Measurements from ENCODE around the gene NELL1.

Gene NELL1

GRCh38 chr11:21088930-21089329 is 419.5 kb downstream of the NELL1 start:
- in situ Hi-C loops (cut with HindIII; ENCODE audit: low sequenced_read_pairs): no loop called here
- no peak for DNase-seq (ENCODE audit: low read depth, low spot score)
- H3K4me3 ChIP-seq (ENCODE audit: low read depth, low read length): no peak overlapping the region
- no peak for TF ChIP-seq CTCF (IDR thresholded peaks at IDR 0.05; ENCODE audit: low read depth, low read length)

GRCh38 chr11:21104641-21105040 is 435.3 kb downstream of the NELL1 start:
- H3K4me3 ChIP-seq (ENCODE audit: low read depth, low read length): no peak overlapping the region
- no peak for DNase-seq (ENCODE audit: low read depth, low spot score)
- TF ChIP-seq CTCF (IDR thresholded peaks at IDR 0.05; ENCODE audit: low read depth, low read length): no peak
- in situ Hi-C loops (cut with HindIII; ENCODE audit: low sequenced_read_pairs): no loop called here

- no peak overlapping the region for H3K4me3 ChIP-seq (ENCODE audit: low read depth, low read length)
- DNase-seq (ENCODE audit: low read depth, low spot score): no peak
- no peak for TF ChIP-seq CTCF (IDR thresholded peaks at IDR 0.05; ENCODE audit: low read depth, low read length)
- in situ Hi-C loops (cut with HindIII; ENCODE audit: low sequenced_read_pairs): no loop called here
Measured at GRCh38 chr11:21105196-21105917, 436.0 kb downstream of the NELL1 start.

- in situ Hi-C loops (cut with HindIII; ENCODE audit: low sequenced_read_pairs): no loop called here
- no peak for DNase-seq (ENCODE audit: low read depth, low spot score)
- TF ChIP-seq CTCF (IDR thresholded peaks at IDR 0.05; ENCODE audit: low read depth, low read length): no peak
- H3K4me3 ChIP-seq (ENCODE audit: low read depth, low read length): no peak overlapping the region
Measured at GRCh38 chr11:21109341-21109740, 440.0 kb downstream of the NELL1 start.

- no peak overlapping the region for H3K4me3 ChIP-seq (ENCODE audit: low read depth, low read length)
- DNase-seq (ENCODE audit: low read depth, low spot score): no peak
- TF ChIP-seq CTCF (IDR thresholded peaks at IDR 0.05; ENCODE audit: low read depth, low read length): no peak
- in situ Hi-C loops (cut with HindIII; ENCODE audit: low sequenced_read_pairs): no loop called here
Measured at GRCh38 chr11:21110415-21110814, 441.0 kb downstream of the NELL1 start.

- TF ChIP-seq CTCF (IDR thresholded peaks at IDR 0.05; ENCODE audit: low read depth, low read length): no peak
- in situ Hi-C loops (cut with HindIII; ENCODE audit: low sequenced_read_pairs): no loop called here
- no peak for DNase-seq (ENCODE audit: low read depth, low spot score)
- H3K4me3 ChIP-seq (ENCODE audit: low read depth, low read length): no peak overlapping the region
Measured at GRCh38 chr11:21113876-21114275, 444.5 kb downstream of the NELL1 start.

Data from astrocyte of the spinal cord (primary cell).